HepG2 (cell line): Measurements from ENCODE around the gene VWCE. TPM values are rescaled to one million over a fixed set of nuclear protein-coding genes. Genes with fewer than 3 reads are reported as not detected.

ENCODE experiments used
- ATAC-seq: fragments of 200-7000 bp; cut with Tn5 transposase; 3 replicates; pipeline ENCODE4 v1.9.1; 2020; ENCODE audit warnings: mild to moderate bottlenecking, moderate library complexity
- BruUV-seq: library from RNA; stranded (reverse); fragments of 400-500 nt; replicated peaks from 2 replicates; lab custom pipeline; 2021; lab: Mats Ljungman, UMichigan
- CTCF ChIA-PET: fragments of 300-600 bp; formaldehyde crosslinking; extraction: SDS; loops from one replicate; lab custom pipeline; 2021; ENCODE audit warnings: low total read pairs, inconsistent platforms, low intra/inter-chr PET ratio; lab: Yijun Ruan, JAX
- POLR2A ChIA-PET: fragments of 350-600 bp; sonication (Branson Sonifier 250); formaldehyde crosslinking; loops from one replicate; lab custom pipeline; 2020; ENCODE audit warnings: antibody characterized with exemption, inconsistent platforms; lab: Yijun Ruan, JAX
- DNase-seq: peaks from one replicate; pipeline ENCODE4 v3.0.0-alpha.2; 2015; ENCODE audit warnings: low spot score
- FAIRE-seq: peaks from 3 replicates; lab custom pipeline; 2011; peaks lifted over from hg19 to GRCh38; lab: Jason Lieb, UNC
- H2AFZ ChIP-seq: one replicate; pipeline ENCODE4 v1.6.1; 2011; ENCODE audit warnings: low read length, inconsistent platforms
- H3K27ac ChIP-seq: fragments of 300-600 bp; 3 replicates; pipeline ENCODE4 v1.8.0; 2011; ENCODE audit warnings: mixed run types, mild to moderate bottlenecking, mixed read lengths, low read length, inconsistent platforms; ENCODE audit not compliant: insufficient read depth; ENCODE audit errors: extremely low read length
- H3K27me3 ChIP-seq, 2 experiments: fragments of 200-600 bp in 1 of 2; 2 replicates in 1 of 2; 3 replicates in 1 of 2; pipeline versions ENCODE4 v1.6.0 to v1.8.0; 2011; ENCODE audit warnings: low read length in 2 of 2, mild to moderate bottlenecking in 2 of 2, moderate library complexity in 2 of 2, inconsistent platforms in 1 of 2; ENCODE audit not compliant: insufficient read depth in 2 of 2, control insufficient read depth in 1 of 2
- H3K36me3 ChIP-seq, 2 experiments: fragments of 200-600 bp in 1 of 2; replicated peaks in 1 of 2; 2 replicates in 1 of 2; 3 replicates in 1 of 2; pipeline versions ENCODE4 v1.5.1 to v1.8.0; 2011; ENCODE audit warnings: low read length in 2 of 2, inconsistent platforms in 1 of 2; ENCODE audit not compliant: insufficient read depth in 2 of 2, control insufficient read depth in 1 of 2
- H3K4me1 ChIP-seq: 2 replicates; pipeline ENCODE4 v1.5.1; 2012; ENCODE audit warnings: low read length, inconsistent platforms; ENCODE audit not compliant: insufficient read depth
- H3K4me2 ChIP-seq: 2 replicates; pipeline ENCODE4 v1.6.0; 2011; ENCODE audit warnings: low read depth, low read length, inconsistent platforms
- H3K4me3 ChIP-seq, 3 experiments: fragments of 200-600 bp in 1 of 3; sonication (generic), shearing (Covaris generic) in 1 of 3; replicated peaks in 1 of 3; 2 replicates each; pipeline ENCODE4 v1.5.1; 2011 to 2016; ENCODE audit warnings: low read length in 3 of 3, inconsistent platforms in 2 of 3, low read depth in 2 of 3, mild to moderate bottlenecking in 2 of 3, control low read depth in 1 of 3, mixed read lengths in 1 of 3; ENCODE audit not compliant: insufficient read depth in 1 of 3
- H3K79me2 ChIP-seq: one replicate; pipeline ENCODE4 v1.6.1; 2011; ENCODE audit warnings: low read length, inconsistent platforms; ENCODE audit not compliant: insufficient read depth
- H3K9ac ChIP-seq: 2 replicates; pipeline ENCODE4 v1.6.0; 2011; ENCODE audit warnings: mild to moderate bottlenecking, low read depth, low read length, inconsistent platforms; ENCODE audit not compliant: insufficient read depth
- H3K9me3 ChIP-seq: 2 replicates; pipeline ENCODE4 v1.5.1; 2012; ENCODE audit warnings: mild to moderate bottlenecking, low read length
- H4K20me1 ChIP-seq: 2 replicates; pipeline ENCODE4 v1.6.0; 2011; ENCODE audit warnings: inconsistent platforms, mild to moderate bottlenecking, low read length, moderate library complexity; ENCODE audit not compliant: insufficient read depth
- ADNP ChIP-seq: sonication (generic); formaldehyde crosslinking; IDR thresholded peaks from 2 replicates; pipeline ENCODE4 v1.4.0; 2020; ENCODE audit warnings: missing genetic modification reagents
- CCDC6 ChIP-seq: sonication (generic); formaldehyde crosslinking; IDR thresholded peaks from 2 replicates; pipeline ENCODE4 v1.8.1; 2022; ENCODE audit warnings: mild to moderate bottlenecking, missing genetic modification reagents, moderate library complexity
- CEBPG ChIP-seq: IDR thresholded peaks from 2 replicates; pipeline ENCODE4 v1.6.1; 2016
- FOXP4 ChIP-seq: sonication (generic); formaldehyde crosslinking; IDR thresholded peaks from 2 replicates; pipeline ENCODE4 v1.4.0; 2020; ENCODE audit warnings: missing genetic modification reagents
- GPBP1L1 ChIP-seq: sonication (generic); formaldehyde crosslinking; IDR thresholded peaks from 2 replicates; pipeline ENCODE4 v1.5.0; 2020; ENCODE audit warnings: mild to moderate bottlenecking, missing genetic modification reagents
- HES4 ChIP-seq: sonication (generic); formaldehyde crosslinking; IDR thresholded peaks from 2 replicates; pipeline ENCODE4 v1.9.0; 2021; ENCODE audit warnings: mild to moderate bottlenecking, missing genetic modification reagents, borderline replicate concordance
- JARID2 ChIP-seq: sonication (generic); formaldehyde crosslinking; IDR thresholded peaks from 2 replicates; pipeline ENCODE4 v1.8.1; 2023; ENCODE audit warnings: missing genetic modification reagents, inconsistent platforms; ENCODE audit not compliant: insufficient replicate concordance
- NFIC ChIP-seq: IDR thresholded peaks from 2 replicates; pipeline ENCODE4 v1.6.1; 2012; ENCODE audit warnings: mild to moderate bottlenecking, low read length, inconsistent platforms
- NFYB ChIP-seq: sonication (generic); formaldehyde crosslinking; IDR thresholded peaks from 2 replicates; pipeline ENCODE4 v1.4.0; 2020; ENCODE audit warnings: missing genetic modification reagents
- PHF21A ChIP-seq: sonication (generic); formaldehyde crosslinking; IDR thresholded peaks from 2 replicates; pipeline ENCODE4 v1.5.0; 2020; ENCODE audit warnings: mild to moderate bottlenecking, missing genetic modification reagents
- SMARCC2 ChIP-seq: fragments of 450-650 bp; IDR thresholded peaks from 2 replicates; pipeline ENCODE4 v1.6.1; 2017; ENCODE audit warnings: antibody characterized with exemption, mild to moderate bottlenecking
- SRF ChIP-seq: IDR thresholded peaks from 2 replicates; pipeline ENCODE4 v1.6.1; 2011; ENCODE audit warnings: mild to moderate bottlenecking, low read depth, low read length, moderate library complexity
- SSRP1 ChIP-seq: IDR thresholded peaks from 2 replicates; pipeline ENCODE4 v1.6.1; 2016; ENCODE audit warnings: control low read depth
- SUZ12 ChIP-seq: fragments of 150-350 bp; IDR thresholded peaks from 2 replicates; pipeline ENCODE4 v1.6.1; 2014; ENCODE audit warnings: low read depth, low read length
- ZNF136 ChIP-seq: sonication (generic); formaldehyde crosslinking; IDR thresholded peaks from 2 replicates; pipeline ENCODE4 v1.8.1; 2022; ENCODE audit warnings: low read depth, mild to moderate bottlenecking, moderate library complexity, missing genetic modification reagents
- ZNF138 ChIP-seq: sonication (generic); formaldehyde crosslinking; IDR thresholded peaks from 2 replicates; pipeline ENCODE4 v1.5.0; 2020; ENCODE audit warnings: mild to moderate bottlenecking, low read depth, missing genetic modification reagents
- ZNF234 ChIP-seq: sonication (generic); formaldehyde crosslinking; conservative IDR thresholded peaks from 2 replicates; pipeline ENCODE4 v1.5.1; 2020; ENCODE audit warnings: mild to moderate bottlenecking, missing genetic modification reagents
- ZNF333 ChIP-seq: sonication (generic); formaldehyde crosslinking; IDR thresholded peaks from 2 replicates; pipeline ENCODE4 v1.4.0; 2020; ENCODE audit warnings: mild to moderate bottlenecking, missing genetic modification reagents, borderline replicate concordance
- WGBS: methylation state at CpG from one replicate; pipeline ENCODE4 v1.1.6; 2017; ENCODE audit warnings: low lambda C conversion rate; 5-methylcytosine and 5-hydroxymethylcytosine counted together
- in situ Hi-C: cut with HindIII; loops from 2 replicates; pipeline ENCODE4 v1.10.0; 2017; ENCODE audit warnings: low pct_unique_long_range_greater_than_20kb; ENCODE audit not compliant: extremely low pct_ligation_motif_present
- intact Hi-C: fragments of 100-400 bp; cut with micrococcal nuclease; formaldehyde crosslinking; loops from one replicate; pipeline ENCODE4 v1.10.0; 2022; ENCODE audit not compliant: unreplicated experiment
- polyA plus RNA-seq, 8 experiments: library from polyadenylated mRNA; depleted of rRNA in 3 of 8; stranded (reverse) in 7 of 8; unstranded in 1 of 8; fragments of >200 nt; fragmentation: Illumina TruSeq in 4 of 8; extraction: Trizol in 4 of 8; gene quantifications; 2 replicates each; pipeline versions ENCODE4 v1.2.1 to v1.2.3, GENCODE V29; 2011 to 2016; ENCODE audit warnings: low read depth in 4 of 8, missing spikeins in 1 of 8, mixed read lengths in 1 of 8; ENCODE audit not compliant: insufficient read depth in 1 of 8
- total RNA-seq, 5 experiments: library from RNA; depleted of rRNA; stranded (reverse); fragments of >200 nt; fragmentation: Illumina TruSeq; extraction: Trizol; gene quantifications; 2 replicates each; pipeline ENCODE4 v1.2.3, GENCODE V29; 2016; ENCODE audit warnings: low read depth in 1 of 5

Gene VWCE
- total and polyA plus RNA-seq, 2 of the 13 experiments (the other 11 are each of a cell fraction or from before 2014, with no cell fraction given): 27.6 to 58.3 TPM

- TF ChIP-seq GPBP1L1: no peak
- 0 out of 2 replicates have a peak, but pooled peaks have one; percentile 40 for TF ChIP-seq ZNF136 (CRISPR knock-in tag)
- no peak for TF ChIP-seq HES4 (CRISPR knock-in tag)
- TF ChIP-seq CCDC6 (CRISPR knock-in tag): 0 out of 2 replicates have a peak, but pooled peaks have one; percentile 60
- no peak for TF ChIP-seq JARID2 (CRISPR knock-in tag)
- no peak for TF ChIP-seq ZNF234 (CRISPR knock-in tag)
- TF ChIP-seq CEBPG (CRISPR knock-in tag): no peak
- no peak for TF ChIP-seq SSRP1 (CRISPR knock-in tag)
- peak; percentile 71; the same call in 1 of the 2 replicates for TF ChIP-seq ZNF138 (CRISPR knock-in tag)
- TF ChIP-seq PHF21A (CRISPR knock-in tag): no peak; the same call in 1 of the 2 replicates
Observed at GRCh38 chr11:61336171-61336935, 41.2 kb upstream of the VWCE start (continued).

- H3K27me3 ChIP-seq: no peaks in the 10 kb centered on the region; a peak in 1 of 5 replicates
- peak overlapping the region; percentile 100 for H3K9ac ChIP-seq
- H3K79me2 ChIP-seq: peaks cover 70% of the 10 kb centered on the region
- H3K36me3 ChIP-seq: peaks cover 13 to 25% of the 10 kb centered on the region in 2 experiments; a peak in 4 of 5 replicates
- peaks cover 17% of the 10 kb centered on the region for H4K20me1 ChIP-seq
- H3K27ac ChIP-seq: peak overlapping the region; percentile 91
- no peak for FAIRE-seq
- H3K9me3 ChIP-seq: no peaks in the 10 kb centered on the region
- WGBS: 0% methylated on average over 1 of the region's 1 CpG
- H3K4me1 ChIP-seq: peaks cover 51% of the 10 kb centered on the region
- H2AFZ ChIP-seq: no peak overlapping the region
- ChIA-PET POLR2A (interaction anchor here (1.1 to 4.7 kb wide), 9 partner anchors 11 to 94 kb away, joined by 3 to 146 read pairs (median 21); partner anchors contain the start of genes CPSF7, CYB561A3, SDHAF2 and TMEM138), CTCF (interaction anchor here (4.1 kb wide), 1 partner anchor 50 kb away, joined by 69 read pairs; no protein-coding TSS in a partner anchor)
- BruUV-seq: no TSS peak
- in situ Hi-C loops (loop anchor here (5.0 kb wide), 1 partner anchor 52 kb away; no protein-coding TSS in a partner anchor), intact Hi-C loops (loop anchor here (2.0 to 10.0 kb wide), 3 partner anchors 27 to 81 kb away; partner anchors contain the start of gene TMEM138)
- peak overlapping the region; percentile 95 to 98 (median 96) for H3K4me3 ChIP-seq
- ATAC-seq: no peak
- H3K4me2 ChIP-seq: peak overlapping the region; percentile 95
- DNase-seq: no peak
- TF ChIP-seq NFIC: 0 out of 2 replicates have a peak, but pooled peaks have one; percentile 18
- TF ChIP-seq NFYB (CRISPR knock-in tag): no peak
- 0 out of 2 replicates have a peak, but pooled peaks have one; percentile 5 for TF ChIP-seq FOXP4 (CRISPR knock-in tag)
- TF ChIP-seq SUZ12: no peak
- no peak for TF ChIP-seq ADNP (CRISPR knock-in tag)
- TF ChIP-seq SMARCC2: no peak
- TF ChIP-seq SRF: no peak
- TF ChIP-seq ZNF333 (CRISPR knock-in tag): no peak
Observed at GRCh38 chr11:61335355-61335710, 40.2 kb upstream of the VWCE start.
